IMR-90 (cell line): ENCODE results near the gene CACUL1. TPM values are rescaled to one million over a fixed set of nuclear protein-coding genes. Genes with fewer than 3 reads are reported as not detected.

Source experiments
- ATAC-seq: fragments of 200-7000 bp; cut with Tn5 transposase; 2 replicates; pipeline ENCODE4 v1.9.1; 2020; ENCODE audit warnings: low read depth, mild to moderate bottlenecking, moderate library complexity
- BruUV-seq: library from RNA; stranded (reverse); fragments of 400-500 nt; replicated peaks from 2 replicates; lab custom pipeline; 2021; lab: Mats Ljungman, UMichigan
- CTCF ChIA-PET: fragments of 300-600 bp; formaldehyde crosslinking; extraction: SDS; loops from one replicate; lab custom pipeline; 2021; ENCODE audit warnings: antibody characterized with exemption; lab: Yijun Ruan, JAX
- POLR2A ChIA-PET: fragments of 300-600 bp; sonication (Branson Sonifier 250); formaldehyde crosslinking; loops from one replicate; lab custom pipeline; 2022; ENCODE audit warnings: antibody characterized with exemption; ENCODE audit not compliant: unreplicated experiment; lab: Charles Lee
- DNase-seq: peaks from one replicate; pipeline ENCODE4 v3.0.0; 2013
- H2AFZ ChIP-seq: replicated peaks from 2 replicates; pipeline ENCODE3; 2013; ENCODE audit warnings: low read length, mild to moderate bottlenecking; ENCODE audit not compliant: poor library complexity
- H2AK5ac ChIP-seq: 2 replicates; pipeline ENCODE4 v1.6.1; 2013; ENCODE audit warnings: low read depth, low read length, inconsistent platforms
- H2AK9ac ChIP-seq: replicated peaks from 2 replicates; pipeline ENCODE3; 2013; ENCODE audit warnings: mild to moderate bottlenecking, low read depth, low read length, moderate library complexity; ENCODE audit not compliant: poor library complexity
- H2BK120ac ChIP-seq: 2 replicates; pipeline ENCODE4 v1.6.1; 2013; ENCODE audit warnings: low read depth, low read length, inconsistent platforms
- H2BK15ac ChIP-seq: 3 replicates; pipeline ENCODE4 v1.6.1; 2013; ENCODE audit warnings: low read depth, low read length, inconsistent platforms
- H2BK20ac ChIP-seq: 2 replicates; pipeline ENCODE4 v1.6.1; 2013; ENCODE audit warnings: low read depth, mild to moderate bottlenecking, inconsistent platforms, low read length, moderate library complexity
- H2BK5ac ChIP-seq: 2 replicates; pipeline ENCODE4 v1.6.1; 2013; ENCODE audit warnings: mild to moderate bottlenecking, low read depth, low read length, inconsistent platforms; ENCODE audit not compliant: poor library complexity, severe bottlenecking
- H3K14ac ChIP-seq: replicated peaks from 2 replicates; pipeline ENCODE4 v1.6.1; 2013; ENCODE audit warnings: low read depth, low read length, inconsistent platforms
- H3K18ac ChIP-seq: 2 replicates; pipeline ENCODE4 v1.6.1; 2013; ENCODE audit warnings: low read depth, low read length, control low read depth
- H3K23ac ChIP-seq: 2 replicates; pipeline ENCODE4 v1.6.1; 2013; ENCODE audit warnings: low read depth, low read length, inconsistent platforms
- H3K27ac ChIP-seq: 2 replicates; pipeline ENCODE4 v1.5.1; 2013; ENCODE audit warnings: mild to moderate bottlenecking, control low read depth, low read length; ENCODE audit not compliant: insufficient read depth
- H3K27me3 ChIP-seq: 2 replicates; pipeline ENCODE4 v1.6.1; 2013; ENCODE audit warnings: low read length; ENCODE audit not compliant: control insufficient read depth, insufficient read depth
- H3K36me3 ChIP-seq: 2 replicates; pipeline ENCODE4 v1.6.1; 2013; ENCODE audit warnings: low read length, mixed read lengths; ENCODE audit not compliant: control insufficient read depth, insufficient read depth
- H3K4ac ChIP-seq: 2 replicates; pipeline ENCODE4 v1.6.1; 2013; ENCODE audit warnings: low read depth, low read length, inconsistent platforms
- H3K4me1 ChIP-seq: 2 replicates; pipeline ENCODE4 v1.6.1; 2013; ENCODE audit warnings: low read length, mixed read lengths; ENCODE audit not compliant: control insufficient read depth, insufficient read depth
- H3K4me2 ChIP-seq: 2 replicates; pipeline ENCODE4 v1.6.1; 2013; ENCODE audit warnings: low read depth, mild to moderate bottlenecking, control low read depth, low read length, moderate library complexity
- H3K4me3 ChIP-seq: 2 replicates; pipeline ENCODE4 v1.5.1; 2013; ENCODE audit warnings: low read depth, mild to moderate bottlenecking, control low read depth, low read length, moderate library complexity; ENCODE audit not compliant: insufficient read depth
- H3K56ac ChIP-seq: 2 replicates; pipeline ENCODE4 v1.6.1; 2013; ENCODE audit warnings: low read length, inconsistent platforms; ENCODE audit not compliant: insufficient read depth; ENCODE audit errors: extremely low read depth
- H3K79me1 ChIP-seq, 2 experiments: 2 replicates each; pipeline ENCODE4 v1.6.1; 2013; ENCODE audit warnings: low read length in 2 of 2, inconsistent platforms in 1 of 2, low read depth in 1 of 2
- H3K9ac ChIP-seq: 2 replicates; pipeline ENCODE4 v1.6.1; 2013; ENCODE audit warnings: low read depth, low read length, control low read depth
- H3K9me1 ChIP-seq: 2 replicates; pipeline ENCODE4 v1.6.1; 2013; ENCODE audit warnings: low read length, inconsistent platforms; ENCODE audit not compliant: insufficient read depth
- H3K9me3 ChIP-seq: 2 replicates; pipeline ENCODE4 v1.6.1; 2013; ENCODE audit warnings: low read length; ENCODE audit not compliant: control insufficient read depth, insufficient read depth
- H4K20me1 ChIP-seq: 2 replicates; pipeline ENCODE4 v1.6.1; 2013; ENCODE audit warnings: low read length, inconsistent platforms; ENCODE audit not compliant: insufficient read depth
- H4K5ac ChIP-seq: 2 replicates; pipeline ENCODE4 v1.6.1; 2013; ENCODE audit warnings: mild to moderate bottlenecking, low read depth, low read length, control low read depth
- H4K8ac ChIP-seq, 2 experiments: 2 replicates each; pipeline ENCODE4 v1.6.1; 2013; ENCODE audit warnings: low read depth in 2 of 2, low read length in 2 of 2, control low read depth in 1 of 2, inconsistent platforms in 1 of 2
- H4K91ac ChIP-seq: 2 replicates; pipeline ENCODE4 v1.6.1; 2013; ENCODE audit warnings: low read depth, low read length, inconsistent platforms; ENCODE audit not compliant: insufficient read depth
- BHLHE40 ChIP-seq: fragments of 150-350 bp; IDR thresholded peaks from 2 replicates; pipeline ENCODE4 v1.6.1; 2016; ENCODE audit warnings: mild to moderate bottlenecking, low read depth, low read length
- CEBPB ChIP-seq: IDR thresholded peaks from 2 replicates; pipeline ENCODE4 v1.6.1; 2012; ENCODE audit warnings: low read depth, low read length, improper control_type of control experiment
- CHD1 ChIP-seq: IDR thresholded peaks from 2 replicates; pipeline ENCODE4 v1.6.1; 2012; ENCODE audit warnings: low read depth, low read length, improper control_type of control experiment
- ELK1 ChIP-seq: fragments of 150-350 bp; IDR thresholded peaks from 2 replicates; pipeline ENCODE4 v1.6.1; 2016; ENCODE audit warnings: low read depth, mild to moderate bottlenecking, low read length, moderate library complexity, borderline replicate concordance
- FOS ChIP-seq: fragments of 150-350 bp; IDR thresholded peaks from 2 replicates; pipeline ENCODE4 v1.6.1; 2016; ENCODE audit warnings: low read depth, low read length
- MAFK ChIP-seq: IDR thresholded peaks from 2 replicates; pipeline ENCODE4 v1.6.1; 2012; ENCODE audit warnings: low read depth, low read length, improper control_type of control experiment
- MAZ ChIP-seq: IDR thresholded peaks from 2 replicates; pipeline ENCODE4 v1.6.1; 2012; ENCODE audit warnings: low read depth, mild to moderate bottlenecking, low read length, improper control_type of control experiment, moderate library complexity, borderline replicate concordance
- MXI1 ChIP-seq: IDR thresholded peaks from 2 replicates; pipeline ENCODE4 v1.6.1; 2012; ENCODE audit warnings: low read depth, mild to moderate bottlenecking, low read length, moderate library complexity, borderline replicate concordance
- NFE2L2 ChIP-seq: fragments of 150-350 bp; IDR thresholded peaks from 2 replicates; pipeline ENCODE4 v1.6.1; 2016; ENCODE audit warnings: low read depth, mild to moderate bottlenecking, low read length
- POLR2A ChIP-seq: IDR thresholded peaks from 2 replicates; pipeline ENCODE4 v1.6.1; 2012; ENCODE audit warnings: mild to moderate bottlenecking, low read depth, low read length
- RAD21 ChIP-seq: IDR thresholded peaks from 2 replicates; pipeline ENCODE4 v1.6.1; 2012; ENCODE audit warnings: low read length, improper control_type of control experiment
- RCOR1 ChIP-seq: IDR thresholded peaks from 2 replicates; pipeline ENCODE4 v1.6.1; 2012; ENCODE audit warnings: mild to moderate bottlenecking, low read length, improper control_type of control experiment; ENCODE audit not compliant: insufficient replicate concordance
- RFX5 ChIP-seq: IDR thresholded peaks from 2 replicates; pipeline ENCODE4 v1.8.0; 2012; ENCODE audit warnings: low read depth, mild to moderate bottlenecking, low read length, moderate library complexity
- SMC3 ChIP-seq: fragments of 150-350 bp; IDR thresholded peaks from 2 replicates; pipeline ENCODE4 v1.6.1; 2016; ENCODE audit warnings: low read depth, mild to moderate bottlenecking, antibody characterized with exemption, low read length, moderate library complexity
- WGBS, 2 experiments: methylation state at CpG; one replicate each; pipeline versions ENCODE4 v1.1.5 to v1.1.7; 2013; ENCODE audit warnings: missing lambda C conversion rate in 2 of 2; ENCODE audit not compliant: insufficient read length in 1 of 2; ENCODE audit errors: extremely low coverage in 2 of 2; 5-methylcytosine and 5-hydroxymethylcytosine counted together
- dilution Hi-C: fragments of 300-500 bp; cut with HindIII; formaldehyde crosslinking; loops from one replicate; pipeline ENCODE4 v1.14.3; 2018; ENCODE audit warnings: low sequenced_read_pairs; ENCODE audit not compliant: unreplicated experiment
- in situ Hi-C: fragments of 300-500 bp; cut with MboI; formaldehyde crosslinking; loops from 3 replicates; pipeline ENCODE4 v1.14.3; 2019; ENCODE audit warnings: low sequenced_read_pairs, inconsistent platforms, mixed read lengths
- intact Hi-C: fragments of 100-400 bp; cut with micrococcal nuclease; formaldehyde crosslinking; loops from 2 replicates; pipeline ENCODE4 v1.10.0; 2022
- polyA plus RNA-seq, 3 experiments: library from polyadenylated mRNA; depleted of rRNA; stranded (reverse); fragments of >200 nt; gene quantifications; 2 replicates each; pipeline ENCODE4 v1.2.3, GENCODE V29; 2012; ENCODE audit warnings: low replicate concordance in 1 of 3
- total RNA-seq: library from RNA; depleted of rRNA; stranded (reverse); fragments of >200 nt; gene quantifications from 2 replicates; pipeline ENCODE4 v1.2.3, GENCODE V29; 2012
- TF ChIP-seq, protein P1 (sequence below): fragments of 150-350 bp; IDR thresholded peaks from 2 replicates; pipeline ENCODE4 v1.6.1; 2017; ENCODE audit warnings: mild to moderate bottlenecking, antibody characterized with exemption, low read length, low read depth
- TF ChIP-seq, protein P2 (sequence below): conservative IDR thresholded peaks from 2 replicates; pipeline ENCODE4 v1.5.1; 2012; ENCODE audit warnings: mild to moderate bottlenecking, low read depth, low read length, improper control_type of control experiment

CACUL1 gene
- total and polyA plus RNA-seq, 2 of the 4 experiments (the other 2 are of a cell fraction): 5.3 to 23.5 TPM

DNA sequence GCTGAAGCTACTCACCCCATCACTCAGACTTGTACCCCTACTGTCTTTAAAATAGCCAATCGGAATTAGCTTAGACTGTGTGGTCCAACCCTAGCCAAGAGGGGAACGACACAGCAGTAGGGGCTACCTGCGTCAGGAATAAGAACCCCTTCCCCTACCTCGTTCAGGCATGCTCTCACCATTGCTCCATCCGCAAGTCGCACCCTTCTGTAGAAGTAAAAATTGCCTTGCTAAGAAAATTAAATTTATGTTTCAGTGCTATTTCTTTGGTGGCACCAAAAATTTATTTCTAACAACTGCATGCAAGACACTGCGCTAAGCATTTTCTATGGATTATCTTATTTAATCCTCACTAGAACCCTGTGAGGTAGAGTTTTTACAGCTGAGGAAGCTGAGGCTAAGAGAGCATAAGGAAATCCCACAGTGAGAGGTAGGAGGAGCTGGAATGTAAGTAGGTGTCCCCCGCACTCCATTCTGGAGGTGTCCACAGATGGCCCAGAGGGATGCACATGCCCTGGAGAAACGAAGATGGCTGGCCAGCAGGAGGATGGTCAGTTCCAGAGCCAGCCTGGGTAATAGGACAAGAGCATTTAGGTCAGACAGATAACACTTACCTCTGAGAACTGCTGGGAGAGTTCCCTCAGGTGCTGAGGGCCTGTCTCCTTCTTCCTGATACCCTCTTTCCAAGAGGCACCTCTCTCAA, 15.3 kb upstream of the CACUL1 start:
- POLR2A ChIA-PET: no interaction called here

More for the DNA sequence above, 15.3 kb upstream of the CACUL1 start:
- no peak for DNase-seq
- Histone ChIP-seq H2BK5ac (no peak overlapping the region), H2AK9ac (no peak overlapping the region), H4K91ac (no peak overlapping the region), H3K9me1 (no peaks in the 10 kb centered on the region), H3K23ac (no peak overlapping the region), H3K36me3 (no peaks in the 10 kb centered on the region), H3K4ac (no peak overlapping the region), H3K9me3 (no peaks in the 10 kb centered on the region), H3K18ac (no peak overlapping the region), H2BK20ac (no peak overlapping the region), H2BK15ac (no peak overlapping the region), H3K27ac (no peak overlapping the region), H3K56ac (no peak overlapping the region), H4K8ac (no peak overlapping the region), H3K9ac (no peak overlapping the region), H3K4me2 (no peak overlapping the region), H2AK5ac (no peak overlapping the region), H3K79me1 (no peaks in the 10 kb centered on the region), H2AFZ (no peak overlapping the region), H3K27me3 (0 out of 2 replicates have a peak, but pooled peaks cover 2% of the 10 kb centered on the region), H3K14ac (no peak overlapping the region), H4K5ac (no peak overlapping the region), H4K20me1 (no peaks in the 10 kb centered on the region), H3K4me3 (no peak overlapping the region), H2BK120ac (no peak overlapping the region), H3K4me1 (no peaks in the 10 kb centered on the region)
- CTCF ChIA-PET: no interaction called here
- no CpG with 5 or more reads among the region's 9 CpGs for WGBS, 2 experiments
- intact Hi-C loops (no loop called here), in situ Hi-C loops (no loop called here), dilution Hi-C loops (no loop called here)
- no TSS peak for BruUV-seq
- ATAC-seq: no peak
- TF ChIP-seq FOS (no peak), MXI1 (no peak), ELK1 (no peak), BHLHE40 (no peak), RCOR1 (no peak), MAZ (no peak), POLR2A (no peak), MAFK (no peak), RFX5 (no peak), NFE2L2 (no peak), RAD21 (no peak), CHD1 (no peak), SMC3 (no peak), CEBPB (no peak)
- TF ChIP-seq, protein P1, sequence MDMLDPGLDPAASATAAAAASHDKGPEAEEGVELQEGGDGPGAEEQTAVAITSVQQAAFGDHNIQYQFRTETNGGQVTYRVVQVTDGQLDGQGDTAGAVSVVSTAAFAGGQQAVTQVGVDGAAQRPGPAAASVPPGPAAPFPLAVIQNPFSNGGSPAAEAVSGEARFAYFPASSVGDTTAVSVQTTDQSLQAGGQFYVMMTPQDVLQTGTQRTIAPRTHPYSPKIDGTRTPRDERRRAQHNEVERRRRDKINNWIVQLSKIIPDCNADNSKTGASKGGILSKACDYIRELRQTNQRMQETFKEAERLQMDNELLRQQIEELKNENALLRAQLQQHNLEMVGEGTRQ: no peak
- TF ChIP-seq, protein P2, sequence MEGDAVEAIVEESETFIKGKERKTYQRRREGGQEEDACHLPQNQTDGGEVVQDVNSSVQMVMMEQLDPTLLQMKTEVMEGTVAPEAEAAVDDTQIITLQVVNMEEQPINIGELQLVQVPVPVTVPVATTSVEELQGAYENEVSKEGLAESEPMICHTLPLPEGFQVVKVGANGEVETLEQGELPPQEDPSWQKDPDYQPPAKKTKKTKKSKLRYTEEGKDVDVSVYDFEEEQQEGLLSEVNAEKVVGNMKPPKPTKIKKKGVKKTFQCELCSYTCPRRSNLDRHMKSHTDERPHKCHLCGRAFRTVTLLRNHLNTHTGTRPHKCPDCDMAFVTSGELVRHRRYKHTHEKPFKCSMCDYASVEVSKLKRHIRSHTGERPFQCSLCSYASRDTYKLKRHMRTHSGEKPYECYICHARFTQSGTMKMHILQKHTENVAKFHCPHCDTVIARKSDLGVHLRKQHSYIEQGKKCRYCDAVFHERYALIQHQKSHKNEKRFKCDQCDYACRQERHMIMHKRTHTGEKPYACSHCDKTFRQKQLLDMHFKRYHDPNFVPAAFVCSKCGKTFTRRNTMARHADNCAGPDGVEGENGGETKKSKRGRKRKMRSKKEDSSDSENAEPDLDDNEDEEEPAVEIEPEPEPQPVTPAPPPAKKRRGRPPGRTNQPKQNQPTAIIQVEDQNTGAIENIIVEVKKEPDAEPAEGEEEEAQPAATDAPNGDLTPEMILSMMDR: no peak
